WERI-Rb-1 (cell line): Measurements from ENCODE around the gene EOMES.

Source experiments
- DNase-seq: peaks from one replicate; pipeline ENCODE4 v3.0.0-alpha.2; 2020
- H3K27ac ChIP-seq: fragments of 250-450 bp; sonication (Bioruptor Pico); 2 replicates; pipeline ENCODE4 v1.5.1; 2020; ENCODE audit warnings: mild to moderate bottlenecking, moderate library complexity
- H3K27me3 ChIP-seq: fragments of 250-450 bp; sonication (Bioruptor Pico); 2 replicates; pipeline ENCODE4 v1.5.1; 2021; ENCODE audit warnings: mild to moderate bottlenecking, low read depth, moderate library complexity; ENCODE audit not compliant: insufficient read depth, severe bottlenecking
- H3K36me3 ChIP-seq: fragments of 250-450 bp; sonication (Bioruptor Pico); 2 replicates; pipeline ENCODE4 v1.5.1; 2020; ENCODE audit warnings: mild to moderate bottlenecking, moderate library complexity
- H3K4me3 ChIP-seq: 2 replicates; pipeline ENCODE4 v1.5.1; 2011; ENCODE audit warnings: low read depth, mild to moderate bottlenecking, control low read depth, low read length
- H3K9me3 ChIP-seq: fragments of 250-450 bp; sonication (Bioruptor Pico); 2 replicates; pipeline ENCODE4 v1.5.1; 2021; ENCODE audit warnings: mild to moderate bottlenecking, moderate library complexity; ENCODE audit not compliant: severe bottlenecking
- TF ChIP-seq, protein P1 (sequence below): IDR thresholded peaks from 2 replicates; pipeline ENCODE4 v1.5.1; 2011; ENCODE audit warnings: low read depth, mild to moderate bottlenecking, control low read depth, inconsistent platforms, low read length

The EOMES gene

DNA sequence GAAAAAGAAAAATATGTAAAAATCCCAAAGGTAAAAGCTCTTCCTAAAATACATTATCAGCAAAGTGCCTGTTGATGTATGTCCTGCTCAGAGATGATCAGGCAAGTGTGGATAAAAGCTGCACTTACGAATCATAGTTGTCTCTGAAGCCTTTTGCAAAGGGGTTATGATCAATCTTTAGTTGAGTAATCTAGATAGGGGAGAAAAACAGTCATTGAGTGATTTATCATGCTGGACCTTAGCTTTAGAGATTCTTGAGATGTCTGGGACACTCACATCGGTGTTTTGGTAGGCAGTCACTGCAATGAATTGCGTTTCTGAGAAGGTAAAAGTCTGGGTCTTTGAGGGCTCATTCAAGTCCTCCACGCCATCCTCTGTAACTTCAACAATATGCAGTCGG, 3.7 kb downstream of the EOMES start:
- no peak overlapping the region for H3K27ac ChIP-seq
- TF ChIP-seq, protein P1, sequence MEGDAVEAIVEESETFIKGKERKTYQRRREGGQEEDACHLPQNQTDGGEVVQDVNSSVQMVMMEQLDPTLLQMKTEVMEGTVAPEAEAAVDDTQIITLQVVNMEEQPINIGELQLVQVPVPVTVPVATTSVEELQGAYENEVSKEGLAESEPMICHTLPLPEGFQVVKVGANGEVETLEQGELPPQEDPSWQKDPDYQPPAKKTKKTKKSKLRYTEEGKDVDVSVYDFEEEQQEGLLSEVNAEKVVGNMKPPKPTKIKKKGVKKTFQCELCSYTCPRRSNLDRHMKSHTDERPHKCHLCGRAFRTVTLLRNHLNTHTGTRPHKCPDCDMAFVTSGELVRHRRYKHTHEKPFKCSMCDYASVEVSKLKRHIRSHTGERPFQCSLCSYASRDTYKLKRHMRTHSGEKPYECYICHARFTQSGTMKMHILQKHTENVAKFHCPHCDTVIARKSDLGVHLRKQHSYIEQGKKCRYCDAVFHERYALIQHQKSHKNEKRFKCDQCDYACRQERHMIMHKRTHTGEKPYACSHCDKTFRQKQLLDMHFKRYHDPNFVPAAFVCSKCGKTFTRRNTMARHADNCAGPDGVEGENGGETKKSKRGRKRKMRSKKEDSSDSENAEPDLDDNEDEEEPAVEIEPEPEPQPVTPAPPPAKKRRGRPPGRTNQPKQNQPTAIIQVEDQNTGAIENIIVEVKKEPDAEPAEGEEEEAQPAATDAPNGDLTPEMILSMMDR = no peak
- H3K27me3 ChIP-seq = peaks cover 92% of the 10 kb centered on the region
- no peaks in the 10 kb centered on the region for H3K36me3 ChIP-seq
- DNase-seq = no peak
- H3K9me3 ChIP-seq = no peaks in the 10 kb centered on the region
- no peak overlapping the region for H3K4me3 ChIP-seq

DNA sequence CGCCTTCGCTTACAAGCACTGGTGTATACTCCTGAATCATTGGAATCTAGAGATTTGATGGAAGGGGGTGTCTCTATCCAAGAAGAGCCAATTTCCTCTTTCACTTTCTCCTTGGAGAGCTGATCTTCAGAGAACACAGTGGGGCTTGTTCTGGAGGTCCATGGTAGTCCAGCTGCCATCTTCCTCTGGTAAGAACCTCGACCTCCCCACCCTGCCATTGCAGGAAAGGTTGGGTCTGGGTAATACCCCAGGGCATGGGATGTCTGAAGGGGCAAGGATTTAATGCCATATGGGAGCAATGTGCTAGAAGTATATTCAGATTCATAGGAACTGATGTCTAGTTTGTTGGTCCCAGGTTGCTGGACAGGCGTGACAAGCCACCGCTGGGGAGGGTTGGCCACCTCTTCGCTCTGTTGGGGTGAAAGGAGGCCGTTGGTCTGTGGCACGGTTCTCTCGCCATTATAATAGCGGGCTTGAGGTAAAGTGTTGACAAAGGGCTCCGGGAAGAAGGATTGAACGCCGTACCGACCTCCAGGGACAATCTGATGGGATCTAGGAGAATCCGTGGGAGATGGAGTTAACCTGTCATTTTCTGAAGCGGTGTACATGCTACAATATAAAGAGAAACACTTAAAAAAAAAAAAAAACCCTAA, 4.8 kb downstream of the EOMES start:
- DNase-seq = no peak
- Histone ChIP-seq H3K4me3 (no peak overlapping the region), H3K27ac (no peak overlapping the region), H3K27me3 (peaks cover 92% of the 10 kb centered on the region), H3K36me3 (no peaks in the 10 kb centered on the region), H3K9me3 (no peaks in the 10 kb centered on the region)
- TF ChIP-seq, protein P1 = no peak

DNA sequence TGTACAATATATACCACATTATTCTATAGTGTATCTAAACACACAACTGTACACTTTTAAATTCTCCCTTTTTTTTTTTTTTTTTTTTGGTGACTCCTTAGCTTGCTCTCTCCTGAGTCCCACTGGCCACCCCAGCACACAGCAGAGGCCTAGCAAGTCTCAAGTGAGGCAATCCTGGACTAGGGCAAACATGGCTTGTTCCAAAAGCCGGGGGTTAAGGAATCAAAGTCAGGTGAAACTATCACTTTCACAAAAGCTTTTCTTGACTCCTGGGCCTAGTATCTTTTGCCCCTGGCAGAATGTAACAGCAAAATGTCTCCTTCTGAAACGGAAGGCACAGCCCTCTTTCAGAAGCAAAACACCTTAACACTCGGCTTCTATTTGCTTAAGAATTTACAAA, 5.8 kb downstream of the EOMES start:
- H3K27me3 ChIP-seq = peaks cover 89% of the 10 kb centered on the region
- DNase-seq = no peak
- H3K9me3 ChIP-seq = no peaks in the 10 kb centered on the region
- TF ChIP-seq, protein P1 = no peak
- H3K27ac ChIP-seq = no peak overlapping the region
- no peaks in the 10 kb centered on the region for H3K36me3 ChIP-seq
- H3K4me3 ChIP-seq = no peak overlapping the region

DNA sequence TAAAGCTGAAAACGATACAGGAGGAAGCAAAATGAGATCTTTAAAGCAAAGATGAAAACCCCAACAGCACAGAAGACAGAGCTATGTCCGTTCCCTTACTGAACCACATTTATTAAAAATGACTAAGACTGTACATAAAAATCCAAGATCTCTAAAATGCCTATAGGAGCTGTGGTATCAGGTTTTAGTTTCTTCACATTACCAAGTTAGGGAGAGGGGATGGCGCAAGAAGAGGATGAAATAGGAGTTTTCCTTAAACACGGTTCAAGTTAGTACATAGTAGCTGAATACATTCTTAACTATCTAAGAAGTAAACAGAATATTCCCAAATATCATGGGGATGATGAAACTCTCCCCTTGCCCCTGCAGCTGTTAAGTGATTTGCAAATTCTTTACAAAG, 6.3 kb downstream of the EOMES start:
- H3K4me3 ChIP-seq = no peak overlapping the region
- no peak for DNase-seq
- H3K27ac ChIP-seq = no peak overlapping the region

DNA sequence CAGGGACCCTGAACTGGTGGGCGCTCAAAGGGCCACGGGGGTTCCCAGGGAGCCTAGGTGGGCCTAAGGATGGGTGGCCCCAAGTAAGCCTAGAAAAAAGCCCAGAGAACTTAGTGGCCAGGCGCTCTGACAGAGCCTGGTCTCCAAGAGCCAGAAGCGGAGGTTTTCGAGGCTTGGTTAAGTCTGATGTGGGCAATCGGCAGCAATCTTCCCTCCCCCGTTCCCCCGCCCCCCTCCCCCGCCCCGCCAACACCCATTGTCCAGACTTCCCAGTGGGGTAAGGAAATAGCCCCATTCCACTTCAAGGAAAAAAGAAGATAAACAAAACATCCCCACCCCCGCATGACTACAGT, 6.7 kb downstream of the EOMES start:
- DNase-seq = no peak
- H3K36me3 ChIP-seq = no peaks in the 10 kb centered on the region
- H3K27ac ChIP-seq = no peak overlapping the region
- no peaks in the 10 kb centered on the region for H3K9me3 ChIP-seq
- H3K27me3 ChIP-seq = peaks cover 80% of the 10 kb centered on the region
- TF ChIP-seq, protein P1 = no peak
- H3K4me3 ChIP-seq = peak overlapping the region; percentile 24

More for the DNA sequence above, 6.3 kb downstream of the EOMES start:
- Histone ChIP-seq H3K27me3 (peaks cover 84% of the 10 kb centered on the region), H3K9me3 (no peaks in the 10 kb centered on the region), H3K36me3 (no peaks in the 10 kb centered on the region)
- TF ChIP-seq, protein P1 = no peak

DNA sequence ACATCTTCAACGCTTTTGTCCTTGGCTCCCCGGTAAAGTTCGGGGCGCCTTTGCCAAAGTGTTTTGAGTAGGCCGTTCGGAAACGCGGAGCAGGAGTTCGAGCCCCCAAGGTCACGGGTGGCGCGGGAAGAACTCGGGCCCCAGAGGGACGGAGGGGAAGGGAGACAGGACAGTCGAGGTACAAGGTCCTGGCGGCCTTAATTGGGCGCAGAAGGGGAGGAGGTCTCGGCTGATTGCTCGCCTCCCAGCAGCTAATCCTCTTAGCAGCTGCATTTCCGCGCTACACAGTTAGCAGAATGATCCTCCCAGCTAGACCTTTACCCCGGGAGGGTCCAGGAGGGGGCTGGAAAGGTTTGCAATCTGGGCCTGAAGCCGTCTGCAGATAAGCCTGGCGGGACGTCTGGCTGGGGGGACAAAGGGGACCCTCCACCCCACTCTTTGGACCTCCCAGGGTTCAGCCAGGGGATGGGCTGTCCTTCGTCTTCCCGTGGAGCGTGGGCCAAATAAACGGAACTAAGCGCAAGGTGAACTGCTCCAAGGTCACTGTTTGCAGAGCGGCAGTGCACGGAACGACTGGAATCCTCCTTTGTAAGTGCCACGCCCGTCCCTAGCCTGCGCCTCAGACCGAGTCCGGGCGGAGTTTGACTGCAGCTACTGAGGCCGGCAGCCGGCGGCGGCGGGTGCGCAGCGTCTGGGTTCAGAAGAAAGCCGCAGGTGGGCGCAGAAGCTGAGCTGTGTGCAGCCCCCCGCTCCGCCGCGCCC, 7.2 kb downstream of the EOMES start:
- Histone ChIP-seq H3K36me3 (no peaks in the 10 kb centered on the region), H3K9me3 (no peaks in the 10 kb centered on the region), H3K4me3 (peak overlapping the region; percentile 24), H3K27me3 (peaks cover 77% of the 10 kb centered on the region), H3K27ac (no peak overlapping the region)
- TF ChIP-seq, protein P1 = no peak
- DNase-seq = peak; percentile 54
